ENCODE data around the gene CSNK1D.

Gene CSNK1D

GRCh38 chr17:82273327-82274133 lies at the start of gene CSNK1D:
TSS of gene CSNK1D (minus strand) at chr17:82273700. CDS start at chr17:82273381, 319 bp downstream.
- H3K4me3 Mint-ChIP-seq = peak within 1 kb of the TSS; percentile 89
- peak within 1 kb of the TSS; percentile 99 for H3K27ac Mint-ChIP-seq
- H3K9me3 Mint-ChIP-seq = no peaks in the 10 kb centered on the region
- peaks cover 73% of the 10 kb centered on the region for H3K4me1 Mint-ChIP-seq (ENCODE audit: low read depth)
- no peaks in the 10 kb centered on the region for H3K27me3 Mint-ChIP-seq
- intact Hi-C loops (cut with micrococcal nuclease) = no loop called here
- peaks cover 57% of the 10 kb centered on the region for H3K36me3 Mint-ChIP-seq (ENCODE audit: low read depth)

- H3K36me3 Mint-ChIP-seq (ENCODE audit: low read depth) = peaks cover 64% of the 10 kb centered on the region
- intact Hi-C loops (cut with micrococcal nuclease) = loop anchor here (5.0 kb wide), 1 partner anchor 85 kb away; no protein-coding TSS in a partner anchor
- H3K4me3 Mint-ChIP-seq = no peak overlapping the region
- no peak overlapping the region for H3K27ac Mint-ChIP-seq
- no peaks in the 10 kb centered on the region for H3K9me3 Mint-ChIP-seq
- H3K27me3 Mint-ChIP-seq = peaks cover 22% of the 10 kb centered on the region
- H3K4me1 Mint-ChIP-seq (ENCODE audit: low read depth) = no peaks in the 10 kb centered on the region
These were observed 49.3 kb upstream of the CSNK1D start for GRCh38 chr17:82322526-82323453.

DNA sequence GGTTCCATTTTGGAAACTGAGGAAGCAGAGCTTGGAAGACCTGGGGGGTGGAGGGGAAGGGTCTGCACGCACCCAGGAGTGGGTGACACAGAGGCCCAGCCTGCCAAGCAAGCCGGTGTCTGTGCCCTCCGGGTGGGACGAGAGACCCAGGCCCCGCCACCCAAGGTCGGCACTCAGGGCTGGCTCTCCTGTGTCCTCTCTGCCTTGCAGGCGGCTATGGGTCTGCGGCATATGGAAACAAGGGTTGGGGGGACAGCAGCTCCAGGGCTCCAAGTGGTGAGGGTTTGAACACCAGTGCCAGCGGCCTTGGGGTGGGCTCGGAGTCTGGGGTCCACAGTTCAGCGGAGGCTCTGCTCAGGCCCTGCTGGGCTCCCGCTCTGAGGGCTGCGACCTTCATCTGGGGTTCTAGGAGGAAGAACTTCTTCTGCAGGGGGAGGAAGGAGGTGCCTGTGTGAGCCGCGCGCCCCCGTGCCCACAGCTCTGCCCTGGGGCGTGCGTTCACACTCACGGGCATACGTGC lies 48.5 kb upstream of the CSNK1D start:
- no peak overlapping the region for H3K4me3 Mint-ChIP-seq
- H3K27ac Mint-ChIP-seq = no peak overlapping the region
- intact Hi-C loops (cut with micrococcal nuclease) = loop anchor here (5.0 kb wide), 1 partner anchor 85 kb away; no protein-coding TSS in a partner anchor
- H3K4me1 Mint-ChIP-seq (ENCODE audit: low read depth) = no peaks in the 10 kb centered on the region
- H3K36me3 Mint-ChIP-seq (ENCODE audit: low read depth) = peaks cover 57% of the 10 kb centered on the region
- H3K9me3 Mint-ChIP-seq = no peaks in the 10 kb centered on the region
- H3K27me3 Mint-ChIP-seq = peaks cover 25% of the 10 kb centered on the region

- peaks cover 49% of the 10 kb centered on the region for H3K36me3 Mint-ChIP-seq (ENCODE audit: low read depth)
- peaks cover 2% of the 10 kb centered on the region for H3K4me1 Mint-ChIP-seq (ENCODE audit: low read depth)
- intact Hi-C loops (cut with micrococcal nuclease) = loop anchor here (5.0 kb wide), 1 partner anchor 84 kb away; no protein-coding TSS in a partner anchor
- no peaks in the 10 kb centered on the region for H3K9me3 Mint-ChIP-seq
- no peak overlapping the region for H3K27ac Mint-ChIP-seq
- no peak overlapping the region for H3K4me3 Mint-ChIP-seq
- H3K27me3 Mint-ChIP-seq = peaks cover 33% of the 10 kb centered on the region
These were observed 47.7 kb upstream of the CSNK1D start for GRCh38 chr17:82320956-82321927.

- H3K4me1 Mint-ChIP-seq (ENCODE audit: low read depth) = peaks cover 12% of the 10 kb centered on the region
- H3K4me3 Mint-ChIP-seq = no peak overlapping the region
- intact Hi-C loops (cut with micrococcal nuclease) = loop anchor here (5.0 kb wide), 1 partner anchor 83 kb away; no protein-coding TSS in a partner anchor
- no peaks in the 10 kb centered on the region for H3K9me3 Mint-ChIP-seq
- no peak overlapping the region for H3K27ac Mint-ChIP-seq
- H3K36me3 Mint-ChIP-seq (ENCODE audit: low read depth) = peaks cover 39% of the 10 kb centered on the region
- H3K27me3 Mint-ChIP-seq = peaks cover 43% of the 10 kb centered on the region
These were observed 46.8 kb upstream of the CSNK1D start for GRCh38 chr17:82320140-82320840.

DNA sequence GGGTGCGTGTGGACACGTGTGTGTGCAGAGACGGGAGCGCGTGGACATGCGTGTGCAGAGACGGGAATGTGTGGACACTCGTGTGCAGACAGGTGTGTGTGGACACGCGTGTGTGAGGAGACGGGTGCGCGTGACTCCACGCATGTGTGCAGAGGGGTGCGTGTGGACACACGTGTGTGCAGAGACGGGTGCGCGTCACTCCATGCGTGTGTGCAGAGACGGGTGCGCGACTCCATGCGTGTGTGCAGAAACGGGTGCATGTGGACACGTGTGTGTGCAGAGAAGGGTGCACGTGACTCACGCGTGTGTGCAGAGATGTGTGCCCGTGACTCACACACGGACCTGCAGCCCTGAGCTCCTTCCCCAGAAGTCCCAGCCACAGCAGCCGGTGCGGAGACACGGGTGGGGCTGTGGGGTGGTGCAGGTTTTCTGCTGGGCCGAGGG lies 46.1 kb upstream of the CSNK1D start:
- no peak overlapping the region for H3K27ac Mint-ChIP-seq
- no peak overlapping the region for H3K4me3 Mint-ChIP-seq
- peaks cover 47% of the 10 kb centered on the region for H3K27me3 Mint-ChIP-seq
- peaks cover 18% of the 10 kb centered on the region for H3K4me1 Mint-ChIP-seq (ENCODE audit: low read depth)
- peaks cover 33% of the 10 kb centered on the region for H3K36me3 Mint-ChIP-seq (ENCODE audit: low read depth)
- no peaks in the 10 kb centered on the region for H3K9me3 Mint-ChIP-seq
- intact Hi-C loops (cut with micrococcal nuclease) = loop anchor here (5.0 to 10.0 kb wide), 2 partner anchors 55 to 82 kb away; no protein-coding TSS in a partner anchor

- intact Hi-C loops (cut with micrococcal nuclease) = loop anchor here (10.0 kb wide), 1 partner anchor 54 kb away; no protein-coding TSS in a partner anchor
- H3K4me1 Mint-ChIP-seq (ENCODE audit: low read depth) = peaks cover 24% of the 10 kb centered on the region
- no peaks in the 10 kb centered on the region for H3K9me3 Mint-ChIP-seq
- peaks cover 26% of the 10 kb centered on the region for H3K36me3 Mint-ChIP-seq (ENCODE audit: low read depth)
- H3K4me3 Mint-ChIP-seq = no peak overlapping the region
- H3K27ac Mint-ChIP-seq = no peak overlapping the region
- peaks cover 51% of the 10 kb centered on the region for H3K27me3 Mint-ChIP-seq
These were observed 45.5 kb upstream of the CSNK1D start for GRCh38 chr17:82318772-82319606.

- Mint-ChIP-seq H3K36me3 (ENCODE audit: low read depth) (peaks cover 18% of the 10 kb centered on the region), H3K4me3 (no peak overlapping the region), H3K4me1 (ENCODE audit: low read depth) (peaks cover 27% of the 10 kb centered on the region), H3K27me3 (peaks cover 54% of the 10 kb centered on the region), H3K27ac (no peak overlapping the region), H3K9me3 (no peaks in the 10 kb centered on the region)
- intact Hi-C loops (cut with micrococcal nuclease) = loop anchor here (10.0 kb wide), 1 partner anchor 53 kb away; no protein-coding TSS in a partner anchor
These were observed 44.6 kb upstream of the CSNK1D start for GRCh38 chr17:82318169-82318498.

DNA sequence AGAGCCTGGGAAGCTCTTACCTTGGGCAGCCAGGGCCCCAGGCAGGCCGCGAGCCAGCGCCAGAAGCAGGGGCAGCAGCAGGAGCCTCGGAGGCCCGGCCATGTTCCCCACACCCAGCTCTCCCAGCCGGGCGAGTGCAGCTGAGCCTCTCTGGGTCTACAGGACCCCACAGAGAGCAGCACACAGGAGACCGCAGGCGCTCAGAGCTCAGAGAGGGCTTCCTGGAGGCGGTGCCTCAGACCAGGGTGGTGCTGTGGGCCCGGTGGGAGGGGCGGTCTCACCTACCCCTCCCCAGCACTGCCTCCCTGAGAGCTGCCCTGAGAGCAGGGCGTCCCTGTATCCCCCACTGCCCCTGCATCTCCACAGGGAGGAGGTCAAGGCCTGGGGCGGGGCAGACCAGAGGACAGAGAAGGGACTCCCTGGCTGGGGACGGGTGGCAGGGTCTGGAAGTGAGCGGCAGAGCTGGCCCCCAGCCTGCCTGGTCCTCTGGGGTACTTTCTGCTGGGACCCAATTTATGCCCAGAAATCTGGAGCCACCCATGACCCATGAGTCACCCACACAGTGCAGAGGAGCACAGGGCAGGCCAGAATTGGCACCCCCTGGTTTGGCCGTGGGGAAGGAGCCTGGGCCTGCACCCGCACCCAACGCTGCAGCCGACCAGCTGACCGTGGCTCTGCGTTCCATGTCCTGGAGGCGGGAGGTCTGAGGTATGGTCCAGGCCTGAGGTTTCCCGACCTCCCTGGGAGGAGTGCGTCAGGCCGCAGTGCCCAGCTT lies 44.1 kb upstream of the CSNK1D start, which contains the start of gene CD7:
TSS of gene CD7 (minus strand) at position 215 of the 775 bp plus-strand sequence. CDS start at position 102, 113 bp downstream.
- Mint-ChIP-seq H3K9me3 (no peaks in the 10 kb centered on the region), H3K4me3 (no peak within 1 kb of the TSS)

GRCh38 chr17:82316651-82317393 lies 43.3 kb upstream of the CSNK1D start:
- Mint-ChIP-seq H3K4me3 (no peak overlapping the region), H3K27ac (no peak overlapping the region), H3K4me1 (ENCODE audit: low read depth) (peaks cover 27% of the 10 kb centered on the region), H3K27me3 (peaks cover 45% of the 10 kb centered on the region), H3K36me3 (ENCODE audit: low read depth) (peaks cover 5% of the 10 kb centered on the region), H3K9me3 (no peaks in the 10 kb centered on the region)
- intact Hi-C loops (cut with micrococcal nuclease) = loop anchor here (10.0 kb wide), 1 partner anchor 52 kb away; no protein-coding TSS in a partner anchor

More for the DNA sequence above, 44.1 kb upstream of the CSNK1D start, which contains the start of gene CD7:
- intact Hi-C loops (cut with micrococcal nuclease) = loop anchor here (10.0 kb wide), 1 partner anchor 53 kb away; no protein-coding TSS in a partner anchor
- peaks cover 12% of the 10 kb centered on the region for H3K36me3 Mint-ChIP-seq (ENCODE audit: low read depth)
- peaks cover 27% of the 10 kb centered on the region for H3K4me1 Mint-ChIP-seq (ENCODE audit: low read depth)
- H3K27ac Mint-ChIP-seq = no peak within 1 kb of the TSS
- H3K27me3 Mint-ChIP-seq = peaks cover 50% of the 10 kb centered on the region
